ENCODE results near the gene RAB8B.
A peak's percentile ranks its signal among the peaks of the same experiment; 100 is the strongest.

Gene RAB8B

GRCh38 chr15:63238796-63239195 lies 49.4 kb downstream of the RAB8B start:
- DNase-seq = no peak

- no peak for DNase-seq
Measured at GRCh38 chr15:63240109-63240508, 50.7 kb downstream of the RAB8B start.

GRCh38 chr15:63241316-63241715 lies 51.9 kb downstream of the RAB8B start:
- no peak for DNase-seq

GRCh38 chr15:63243101-63243500 lies 53.7 kb downstream of the RAB8B start:
- DNase-seq = no peak

GRCh38 chr15:63243776-63244175 lies 54.4 kb downstream of the RAB8B start:
- no peak for DNase-seq

- no peak for DNase-seq
Measured at GRCh38 chr15:63244399-63244798, 55.0 kb downstream of the RAB8B start.

GRCh38 chr15:63244976-63245645 lies 55.7 kb downstream of the RAB8B start:
- no peak for DNase-seq

- DNase-seq = no peak
Measured at GRCh38 chr15:63246691-63247469, 57.5 kb downstream of the RAB8B start.

GRCh38 chr15:63250312-63250965 lies 61.0 kb downstream of the RAB8B start:
- no peak for DNase-seq

GRCh38 chr15:63251701-63252100 lies 62.3 kb downstream of the RAB8B start:
- DNase-seq = no peak

GRCh38 chr15:63252292-63252691 lies 62.9 kb downstream of the RAB8B start:
- no peak for DNase-seq

- no peak for DNase-seq
Measured at GRCh38 chr15:63254991-63255390, 65.6 kb downstream of the RAB8B start.

GRCh38 chr15:63255489-63255990 lies 66.1 kb downstream of the RAB8B start:
- DNase-seq = peak in 1 of 2 experiments; percentile 32

- DNase-seq = no peak
Measured at GRCh38 chr15:63256433-63257274, 67.2 kb downstream of the RAB8B start.

GRCh38 chr15:63258658-63259057 lies 69.3 kb downstream of the RAB8B start:
- no peak for DNase-seq

- DNase-seq = no peak
Measured at GRCh38 chr15:63260791-63261190, 71.4 kb downstream of the RAB8B start.

- no peak for DNase-seq
Measured at GRCh38 chr15:63261311-63261710, 71.9 kb downstream of the RAB8B start.

- no peak for DNase-seq
Measured at GRCh38 chr15:63263519-63263918, 74.1 kb downstream of the RAB8B start.

GRCh38 chr15:63264688-63265293 lies 75.4 kb downstream of the RAB8B start:
- no peak for DNase-seq

- DNase-seq = no peak
Measured at GRCh38 chr15:63274427-63274826, 85.0 kb downstream of the RAB8B start.

- peak in 1 of 2 experiments; percentile 50 for DNase-seq
Measured at GRCh38 chr15:63276342-63277037, 87.1 kb downstream of the RAB8B start.
